HG02759 (cell line): Measurements from ENCODE around the gene TBL3.
A peak's percentile ranks its signal among the peaks of the same experiment; 100 is the strongest.

Experiments
- ATAC-seq: cut with Tn5 transposase; IDR thresholded peaks from one replicate; pipeline ENCODE4 v1.9.1; 2021; ENCODE audit warnings: mild to moderate bottlenecking, moderate library complexity; ENCODE audit not compliant: unreplicated experiment

TBL3 gene

DNA sequence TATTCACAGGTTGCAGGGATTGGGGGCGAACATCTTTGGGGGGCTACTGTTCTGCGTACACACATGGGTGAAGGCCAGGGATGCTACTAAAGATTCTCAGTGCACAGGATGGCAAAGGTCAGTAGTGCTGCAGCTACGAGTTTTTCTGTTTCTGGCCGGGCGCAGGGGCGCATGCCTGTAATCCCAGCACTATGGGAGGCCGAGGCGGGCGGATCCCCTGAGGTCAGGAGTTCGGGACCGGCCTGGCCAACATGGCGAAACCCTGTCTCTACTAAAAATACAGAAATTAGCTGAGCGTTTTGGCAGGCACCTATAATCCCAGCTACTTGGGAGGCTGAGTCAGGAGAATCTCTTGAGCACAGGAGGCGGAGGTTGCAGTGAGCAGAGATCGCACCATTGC, 41.7 kb downstream of the TBL3 start:
- ATAC-seq, result no peak

DNA sequence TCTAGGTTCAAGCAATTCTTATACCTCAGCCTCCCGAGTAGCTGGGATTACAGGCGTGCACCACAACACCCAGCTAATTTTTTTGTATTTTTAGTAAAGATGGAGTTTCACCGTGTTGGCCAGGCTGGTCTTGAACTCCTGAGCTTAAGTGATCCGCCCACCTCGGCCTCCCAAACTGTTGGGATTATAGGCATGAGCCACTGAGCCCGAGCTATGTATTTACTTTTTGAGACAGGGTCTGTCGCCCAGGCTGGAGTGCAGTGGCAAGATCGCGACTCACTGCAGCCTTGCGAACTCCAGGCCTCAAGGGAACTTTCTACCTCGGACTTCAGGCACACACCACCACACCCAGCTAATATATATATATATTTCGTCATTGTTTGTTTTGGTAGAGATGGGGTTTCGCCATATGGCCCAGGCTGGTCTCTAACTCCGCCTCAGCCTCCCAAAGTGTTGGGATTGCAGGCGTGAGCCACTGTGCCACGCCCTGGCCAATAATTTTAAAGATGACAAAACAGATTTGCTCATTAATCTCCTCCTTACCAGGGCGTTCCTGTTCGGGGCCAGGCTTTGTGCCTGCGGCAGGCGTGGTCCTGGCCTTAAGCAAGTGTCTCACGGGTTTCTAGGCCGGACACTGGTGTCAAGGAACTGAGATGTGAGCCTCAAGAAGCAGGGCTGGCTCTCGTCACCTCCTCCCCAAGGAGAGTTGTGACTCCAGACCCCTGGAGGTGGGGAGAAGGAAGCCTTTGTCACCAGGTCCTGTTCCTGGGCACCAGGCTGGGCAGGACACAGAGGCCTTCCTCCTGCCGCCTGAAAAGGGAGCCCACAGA, 43.5 kb downstream of the TBL3 start:
- ATAC-seq, result no peak

DNA sequence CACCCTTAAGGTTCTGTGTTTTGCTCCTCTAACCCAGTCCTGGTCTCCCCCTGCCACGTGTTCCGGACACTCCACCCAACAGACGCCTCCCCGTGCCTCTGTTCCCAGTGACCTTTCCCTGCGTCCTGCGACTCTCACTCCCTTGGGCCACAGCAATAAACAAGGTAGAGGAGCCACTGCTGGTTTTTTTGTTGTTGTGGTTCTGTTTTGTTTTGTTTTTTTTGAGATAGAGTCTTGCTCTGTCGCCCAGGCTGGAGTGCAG, 44.0 kb downstream of the TBL3 start:
- ATAC-seq, result no peak

DNA sequence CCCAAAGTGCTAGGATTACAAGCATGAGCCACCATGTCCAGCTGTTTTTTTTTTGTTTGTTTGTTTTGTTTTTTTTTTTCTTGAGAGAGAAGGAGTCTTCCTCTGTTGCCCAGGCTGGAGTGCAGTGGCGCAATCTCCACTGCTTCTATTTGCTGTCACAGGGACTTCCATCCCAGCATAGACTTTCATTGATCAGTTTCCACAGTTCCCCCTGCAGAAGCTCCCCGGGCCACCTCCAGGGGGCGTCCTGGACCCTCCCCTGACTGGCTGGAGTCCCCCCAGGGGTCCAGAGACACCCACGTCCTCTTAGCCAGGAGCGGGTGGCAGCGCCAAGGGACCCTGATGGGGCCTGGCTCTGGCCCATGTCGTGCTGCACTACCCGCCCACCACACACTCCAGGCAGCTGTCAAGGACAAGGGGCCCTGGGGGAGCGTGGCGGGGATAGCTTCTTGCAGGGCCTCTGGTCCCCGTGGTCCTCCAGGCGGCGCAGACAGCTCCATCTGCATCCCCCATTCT, 44.6 kb downstream of the TBL3 start:
- no peak for ATAC-seq

DNA sequence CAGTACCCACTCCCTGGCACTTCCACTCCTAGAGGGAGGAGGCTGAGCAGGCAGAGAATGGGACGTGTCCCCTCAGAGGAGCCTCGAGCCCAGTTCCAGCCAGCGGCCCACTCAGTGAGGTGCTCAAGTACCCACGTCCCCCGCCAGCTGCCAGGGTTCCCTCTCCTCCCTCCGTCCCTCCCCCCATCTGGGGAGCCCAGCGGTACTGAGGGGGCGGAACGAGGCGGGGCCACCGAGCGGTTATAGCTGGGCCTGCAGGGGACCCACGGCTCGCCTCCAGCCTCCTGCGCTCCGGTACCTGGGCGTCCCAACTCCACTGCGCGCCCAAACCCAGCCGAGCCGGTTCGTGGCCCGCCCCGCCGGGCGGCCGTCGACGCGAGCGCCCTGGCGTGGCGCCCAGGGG, 47.7 kb downstream of the TBL3 start, which contains the start of gene NPW:
Gene NPW, plus strand, starts transcription at position 268 of the 403 bp plus-strand sequence.
- no peak for ATAC-seq

DNA sequence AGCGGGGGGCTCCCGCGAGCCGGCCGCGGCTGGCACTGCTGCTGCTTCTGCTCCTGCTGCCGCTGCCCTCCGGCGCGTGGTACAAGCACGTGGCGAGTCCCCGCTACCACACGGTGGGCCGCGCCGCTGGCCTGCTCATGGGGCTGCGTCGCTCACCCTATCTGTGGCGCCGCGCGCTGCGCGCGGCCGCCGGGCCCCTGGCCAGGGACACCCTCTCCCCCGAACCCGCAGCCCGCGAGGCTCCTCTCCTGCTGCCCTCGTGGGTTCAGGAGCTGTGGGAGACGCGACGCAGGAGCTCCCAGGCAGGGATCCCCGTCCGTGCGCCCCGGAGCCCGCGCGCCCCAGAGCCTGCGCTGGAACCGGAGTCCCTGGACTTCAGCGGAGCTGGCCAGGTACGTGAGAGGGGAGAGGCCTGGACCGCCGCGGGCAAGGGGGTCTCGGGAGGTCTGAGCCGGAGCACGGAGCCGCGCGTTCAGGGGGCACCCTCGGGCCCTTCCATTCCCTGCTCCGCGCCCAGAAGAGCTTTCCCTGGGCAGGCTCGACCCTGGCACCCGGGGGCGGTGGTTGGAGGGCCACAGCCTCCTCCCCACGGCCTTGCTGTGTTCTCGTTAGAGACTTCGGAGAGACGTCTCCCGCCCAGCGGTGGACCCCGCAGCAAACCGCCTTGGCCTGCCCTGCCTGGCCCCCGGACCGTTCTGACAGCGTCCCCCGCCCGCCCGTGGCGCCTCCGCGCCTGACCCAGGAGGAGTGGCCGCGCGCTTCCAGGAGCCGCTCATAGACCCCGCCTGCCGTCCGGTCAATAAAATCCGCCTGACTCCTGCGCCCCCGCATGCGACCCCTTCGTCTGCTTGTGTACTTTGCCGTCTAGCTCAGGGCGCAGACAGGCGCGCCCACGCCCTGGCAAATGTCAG, 48.3 kb downstream of the TBL3 start:
- no peak for ATAC-seq

DNA sequence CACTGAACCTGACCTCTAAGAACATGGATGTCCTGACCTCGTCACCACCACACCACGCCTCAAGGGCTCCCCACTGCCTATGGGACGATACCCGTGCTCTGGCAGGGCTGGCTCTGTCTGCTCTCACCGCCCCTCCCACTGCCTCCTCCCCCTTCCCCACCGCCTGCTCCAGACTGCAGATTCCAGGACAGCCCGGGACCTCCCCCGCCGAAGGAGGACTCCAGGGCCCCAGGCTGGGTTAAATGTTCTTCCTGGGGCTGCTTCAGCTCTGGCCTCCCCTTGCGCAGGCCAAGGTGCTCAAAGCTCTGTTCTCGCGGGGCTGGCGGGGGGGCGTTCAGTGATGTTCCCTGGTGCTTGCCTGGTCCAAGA, 50.9 kb downstream of the TBL3 start:
- no peak for ATAC-seq

DNA sequence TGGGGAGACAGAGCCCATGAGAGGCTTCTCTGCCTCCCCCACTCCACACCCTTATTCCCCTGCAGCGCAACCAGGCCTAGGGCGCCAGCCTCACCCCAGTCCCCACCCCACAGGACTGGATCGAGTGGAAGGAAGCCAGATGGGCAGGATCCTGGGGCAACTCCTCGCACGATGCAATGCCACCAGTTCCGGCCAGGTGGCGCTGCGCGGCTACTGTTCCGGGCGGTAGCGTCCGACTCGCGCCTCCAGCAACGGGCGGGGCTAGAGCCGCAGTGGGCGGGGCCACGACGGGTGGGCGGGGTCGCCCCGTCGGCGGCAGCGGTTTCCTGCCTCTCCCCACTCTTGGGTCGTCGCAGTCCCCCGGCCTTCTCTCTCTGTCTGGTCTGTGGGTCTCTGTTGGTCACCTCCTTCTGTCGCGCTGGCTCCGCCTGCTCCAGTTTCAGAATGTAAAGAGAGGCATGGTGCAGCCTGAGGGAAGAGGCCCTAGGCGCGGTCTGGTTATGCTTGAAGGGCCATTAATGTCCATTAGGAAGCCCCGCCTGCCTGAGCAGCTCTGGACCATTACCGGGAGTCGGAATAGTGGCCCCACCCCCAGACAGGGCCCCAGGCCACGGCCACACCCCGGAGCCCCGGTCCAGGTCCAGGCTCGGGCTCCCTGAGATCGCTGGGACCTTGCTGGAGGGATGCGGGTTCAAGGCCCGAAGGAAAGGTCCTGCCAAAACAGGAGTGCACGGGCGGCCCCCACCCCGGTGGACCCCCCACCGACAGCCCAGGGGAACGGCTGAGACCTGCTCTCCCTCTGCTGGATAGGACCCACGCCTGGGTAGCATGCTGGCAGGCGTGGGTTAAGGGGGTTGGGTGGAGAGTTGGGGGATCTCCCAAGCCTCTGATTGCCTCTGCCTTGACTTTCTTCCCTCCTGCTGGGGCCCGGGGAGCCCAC, 51.5 kb downstream of the TBL3 start:
- ATAC-seq, result peak; percentile 81

DNA sequence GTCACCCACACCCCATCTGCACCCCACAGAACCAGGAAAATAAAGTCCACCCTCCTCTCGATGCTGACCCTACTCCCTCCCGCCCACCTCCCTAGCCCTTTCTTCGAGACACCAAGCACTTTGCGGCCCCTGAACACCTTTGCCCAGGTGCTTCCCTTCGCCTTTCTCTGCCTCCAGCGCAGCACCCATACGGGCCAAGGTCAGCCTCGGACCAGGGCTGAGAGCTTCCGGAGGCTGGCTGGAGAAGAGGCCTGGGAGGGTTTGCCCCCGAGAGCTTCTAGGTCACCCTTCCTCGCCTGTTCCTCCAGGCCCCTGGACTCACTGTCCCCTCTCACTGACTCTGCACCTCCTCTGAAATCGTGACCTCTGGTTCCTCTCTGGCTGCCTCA, 52.2 kb downstream of the TBL3 start:
- no peak for ATAC-seq

DNA sequence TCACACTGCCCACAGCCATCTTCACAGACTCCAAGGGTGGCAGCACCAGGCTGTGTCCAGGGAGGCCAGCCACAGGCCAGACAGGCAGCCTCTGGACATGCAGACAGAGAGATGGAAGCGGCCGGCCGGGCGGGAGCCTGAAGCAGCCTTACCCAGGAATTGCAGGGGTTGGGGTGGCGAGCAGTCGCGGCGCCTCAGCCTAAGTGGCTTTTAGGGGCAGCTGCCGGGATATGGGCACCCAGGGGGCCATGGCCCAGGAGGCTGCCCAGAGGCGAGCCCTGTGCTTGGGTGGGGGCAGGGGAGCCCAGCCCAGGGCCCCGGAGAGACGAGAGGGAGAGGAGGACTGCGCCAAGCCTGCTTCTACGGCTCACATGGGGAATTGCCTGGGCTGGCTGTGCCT, 53.4 kb downstream of the TBL3 start:
- no peak for ATAC-seq

DNA sequence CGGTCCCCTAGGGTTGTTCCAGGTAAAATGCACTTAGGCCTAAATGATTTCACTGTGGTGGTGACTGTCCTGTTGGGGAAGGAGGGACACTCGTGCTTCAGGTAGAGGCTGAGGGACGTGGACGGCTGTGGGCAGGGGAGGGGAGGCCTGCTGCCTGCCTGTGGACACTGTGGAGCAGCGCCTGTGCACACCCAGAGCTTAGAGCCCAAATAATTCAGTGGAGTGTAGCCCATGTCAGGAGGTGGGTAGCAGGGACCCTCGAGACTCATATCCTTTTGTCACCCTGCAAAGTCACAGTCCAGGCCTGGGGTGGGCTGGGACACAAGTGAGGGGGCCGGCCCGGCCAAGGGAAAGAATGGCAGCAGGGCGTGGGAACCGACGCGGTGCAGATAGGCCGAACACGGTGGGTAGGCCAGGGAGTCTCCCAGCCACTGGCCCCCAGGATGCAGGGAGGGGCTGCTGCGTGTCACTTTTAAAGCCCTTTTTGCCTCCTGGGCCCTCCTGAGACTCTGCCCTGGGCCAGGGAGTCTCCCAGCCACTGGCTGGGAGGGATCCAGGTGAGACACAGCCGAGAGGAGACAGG, 54.1 kb downstream of the TBL3 start:
- no peak for ATAC-seq

DNA sequence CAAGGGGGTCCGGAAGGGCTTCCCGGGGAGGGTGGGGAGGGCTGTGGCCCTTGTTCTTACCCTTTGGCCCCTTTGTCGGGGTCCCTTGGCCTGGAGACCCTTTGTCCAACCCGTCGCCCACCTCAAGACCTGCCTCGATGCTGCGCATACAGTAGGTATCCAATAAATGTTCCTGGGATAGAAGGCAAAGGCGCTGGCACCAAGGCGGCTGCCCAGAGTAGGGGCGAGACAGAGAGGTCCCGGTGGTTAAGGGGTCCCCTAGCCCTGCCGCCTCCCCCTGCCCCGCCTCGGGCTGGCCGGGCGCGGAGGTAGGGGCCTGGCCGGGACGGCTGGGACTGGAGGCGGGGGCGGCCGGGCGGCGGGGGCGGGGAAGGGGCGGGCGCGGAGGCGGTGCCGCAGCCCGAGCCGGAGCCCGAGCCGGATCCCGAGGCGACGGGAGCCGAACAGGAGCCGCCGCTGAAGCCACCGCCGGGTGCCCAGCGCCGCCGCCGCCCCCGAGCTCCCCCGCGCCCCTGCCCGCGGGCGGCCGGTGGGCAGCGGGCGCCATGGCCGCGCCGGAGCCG, 54.7 kb downstream of the TBL3 start, which contains the start of gene NHERF2:
Gene NHERF2, plus strand, starts transcription at position 442 of the 563 bp plus-strand sequence. Its CDS starts 104 bp downstream, at position 546.
- no peak for ATAC-seq

DNA sequence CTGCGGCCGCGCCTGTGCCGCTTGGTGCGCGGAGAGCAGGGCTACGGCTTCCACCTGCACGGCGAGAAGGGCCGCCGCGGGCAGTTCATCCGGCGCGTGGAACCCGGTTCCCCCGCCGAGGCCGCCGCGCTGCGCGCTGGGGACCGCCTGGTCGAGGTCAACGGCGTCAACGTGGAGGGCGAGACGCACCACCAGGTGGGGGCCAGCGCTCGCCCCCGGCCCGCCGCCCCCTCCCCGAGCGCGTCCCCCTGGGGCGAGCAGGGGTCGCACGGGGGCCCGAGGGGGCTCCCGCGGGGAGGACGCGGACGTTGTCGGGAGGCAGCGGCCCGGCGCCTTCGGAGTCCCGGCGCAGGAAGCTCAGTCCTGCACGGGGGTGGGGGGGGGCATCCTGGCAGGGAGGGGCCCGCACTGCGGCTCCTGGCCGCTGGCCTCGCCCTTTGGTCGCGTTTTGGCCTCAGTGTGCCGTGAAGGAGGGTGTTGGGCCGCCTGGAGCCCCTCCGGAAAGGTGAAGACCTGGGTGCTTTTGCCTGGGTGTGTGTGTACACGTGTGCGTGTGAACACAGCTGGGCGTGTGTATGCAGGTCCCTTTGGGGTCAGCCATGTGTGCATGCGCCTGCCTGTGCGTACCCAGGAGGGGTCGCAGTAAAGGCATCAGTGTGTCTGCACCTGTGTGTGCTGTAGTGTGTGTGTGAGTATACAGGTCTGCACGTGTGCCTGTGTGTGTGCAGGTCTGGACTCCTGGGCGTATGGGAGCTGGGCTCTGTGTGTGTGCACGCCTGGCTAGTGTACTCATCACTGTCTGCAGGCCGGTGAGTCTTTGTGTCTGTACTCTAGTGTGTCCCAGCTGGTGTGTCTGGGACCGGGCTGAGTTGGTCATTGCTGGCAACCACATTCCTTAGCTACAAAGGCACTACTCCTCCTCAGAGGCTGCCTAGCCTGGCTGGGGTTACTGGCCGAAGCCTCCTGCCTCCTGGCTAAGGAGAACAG, 55.5 kb downstream of the TBL3 start:
- no peak for ATAC-seq

DNA sequence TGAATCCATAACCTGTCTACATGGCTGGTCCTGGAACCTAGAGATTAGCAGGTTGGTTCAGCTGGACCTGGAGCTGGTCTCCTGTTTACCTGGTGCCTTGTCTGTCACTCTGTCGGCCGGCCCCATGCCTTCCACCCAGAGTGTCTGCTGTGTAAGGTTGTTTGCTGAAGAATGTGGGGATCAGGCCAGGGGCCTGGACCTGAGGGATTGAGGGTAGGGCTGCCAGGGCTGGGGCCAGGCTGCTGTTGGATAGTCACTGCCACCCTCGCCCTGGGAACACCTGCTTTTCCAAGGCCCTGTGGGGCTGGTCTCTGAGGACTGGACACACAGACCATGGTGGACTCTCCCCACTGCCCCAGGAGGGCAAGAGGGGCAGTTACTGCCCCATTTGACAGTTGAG, 56.3 kb downstream of the TBL3 start:
- no peak for ATAC-seq

DNA sequence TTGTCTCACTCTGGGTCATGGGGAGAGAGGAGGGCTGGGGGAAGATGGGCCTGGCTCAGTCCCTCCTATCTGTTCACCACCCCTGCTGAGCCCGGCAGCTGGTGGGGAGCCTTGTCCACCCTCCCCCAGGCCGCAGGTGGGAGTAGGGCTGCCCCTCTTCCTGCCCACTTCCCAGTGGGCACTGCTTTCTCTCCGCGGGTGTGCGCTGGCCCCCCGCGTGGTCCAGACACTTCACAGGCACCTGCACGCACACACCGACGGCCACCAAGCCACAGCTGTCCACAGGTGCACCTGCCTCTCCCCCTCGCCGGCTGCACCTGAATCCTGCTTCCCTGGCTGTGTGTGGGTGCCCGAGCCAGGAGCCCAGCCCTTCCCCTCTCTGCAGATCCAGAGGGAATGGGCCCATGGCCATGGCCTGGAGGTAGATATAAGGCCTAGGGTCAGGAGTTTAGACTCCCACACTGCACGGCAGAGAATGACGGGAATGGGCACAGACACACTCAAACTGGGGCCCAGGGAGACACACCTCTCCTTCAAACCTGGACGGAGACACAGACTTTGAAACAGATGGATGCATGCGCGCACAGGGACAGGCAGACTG, 56.9 kb downstream of the TBL3 start:
- ATAC-seq, result no peak

DNA sequence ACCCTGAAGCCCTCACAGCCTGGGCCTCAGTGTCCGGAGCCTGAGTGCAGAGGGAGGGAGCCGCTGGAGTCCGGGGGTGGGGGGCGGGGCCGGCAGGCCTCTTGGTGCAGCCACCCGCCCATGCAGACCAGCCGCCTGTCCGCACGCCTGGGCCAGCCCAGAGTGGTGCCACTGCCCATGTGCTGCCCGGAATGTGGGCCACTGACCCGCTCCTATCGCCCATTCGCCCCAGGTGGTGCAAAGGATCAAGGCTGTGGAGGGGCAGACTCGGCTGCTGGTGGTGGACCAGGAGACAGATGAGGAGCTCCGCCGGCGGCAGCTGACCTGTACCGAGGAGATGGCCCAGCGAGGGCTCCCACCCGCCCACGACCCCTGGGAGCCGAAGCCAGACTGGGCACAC, 57.5 kb downstream of the TBL3 start:
- no peak for ATAC-seq

DNA sequence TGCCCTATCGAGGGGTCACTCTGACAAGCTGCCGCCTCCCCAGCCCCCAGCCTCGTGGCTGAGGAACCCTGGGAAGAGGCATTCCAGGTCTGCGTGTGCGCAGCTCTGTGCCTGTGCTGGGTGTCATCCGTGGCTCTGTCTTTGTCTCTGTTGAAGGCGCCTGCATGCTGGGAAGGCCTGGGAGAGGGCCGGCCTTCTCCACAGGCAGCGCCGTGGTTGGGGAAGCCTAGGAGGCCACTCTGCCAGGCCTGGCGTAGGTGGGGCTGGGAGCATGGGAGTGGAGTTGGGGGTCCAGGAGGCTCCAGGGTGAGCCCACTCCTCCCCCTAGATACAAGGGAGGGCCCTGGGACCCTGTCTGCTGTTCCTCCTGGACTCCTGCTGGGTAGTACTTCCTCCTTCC, 58.2 kb downstream of the TBL3 start:
- no peak for ATAC-seq

DNA sequence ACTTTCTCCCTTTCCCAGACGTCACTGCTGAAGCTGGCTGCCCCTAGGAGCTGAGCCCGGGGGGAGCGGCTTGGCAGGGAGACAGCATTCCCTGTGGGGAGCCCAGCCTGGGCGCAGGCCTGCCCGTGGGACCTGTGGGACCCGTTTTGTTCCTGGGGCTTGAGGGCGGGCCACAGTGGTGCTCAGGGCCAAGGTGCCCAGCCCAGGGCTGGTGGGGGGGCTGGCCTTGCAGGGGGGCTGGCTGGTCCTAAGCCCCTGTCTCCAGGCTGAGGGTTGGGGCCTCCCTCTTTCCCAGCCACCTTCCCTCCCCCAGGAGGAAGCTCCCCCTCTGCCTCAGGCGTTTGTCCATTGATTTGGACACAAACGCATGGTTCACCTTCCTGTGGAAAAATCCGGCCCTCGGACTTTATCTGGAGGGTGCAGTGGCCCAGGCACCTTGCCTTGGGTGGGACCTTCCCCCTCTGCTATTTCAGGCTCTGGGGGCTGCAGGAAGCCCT, 59.3 kb downstream of the TBL3 start:
- no peak for ATAC-seq
